ENCODE data around the gene SHFL.

The SHFL gene

DNA sequence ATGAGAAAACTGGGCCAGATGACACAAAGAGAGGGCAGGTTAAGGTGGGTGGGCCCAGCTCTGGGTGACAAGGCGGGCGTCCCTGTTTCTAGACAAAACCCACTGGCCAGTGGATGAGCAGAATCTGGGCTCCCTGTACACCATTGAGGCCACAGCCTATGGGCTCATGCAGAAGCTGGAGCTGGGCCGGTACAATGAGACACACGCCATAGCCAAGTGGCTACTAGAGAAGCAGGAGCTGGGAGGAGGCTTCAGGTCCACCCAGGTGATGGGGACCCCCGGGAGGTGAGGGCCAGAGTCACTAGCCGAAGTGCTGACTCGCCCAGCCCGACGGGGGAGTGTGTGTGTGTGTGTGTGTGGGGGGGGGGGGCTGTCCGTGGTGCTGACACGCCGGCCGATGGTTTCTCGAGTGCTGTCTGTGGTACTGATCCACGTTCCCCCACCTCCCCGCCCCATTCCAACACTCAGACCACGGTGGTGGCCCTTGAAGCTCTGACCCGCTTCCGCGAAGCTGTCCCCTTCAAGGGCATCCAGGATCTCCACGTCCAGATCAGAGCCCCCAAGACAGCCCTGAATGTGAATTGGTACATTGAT lies 24.3 kb upstream of the SHFL start:
- no peaks in the 10 kb centered on the region for H3K9me3 ChIP-seq (ENCODE audit: control insufficient read depth in 1 of 2, low read length in 2 of 2)
- H3K4me1 ChIP-seq (ENCODE audit: control insufficient read depth in 1 of 2, insufficient read depth in 2 of 2, low read length in 2 of 2) = no peaks in the 10 kb centered on the region
- H3K9ac ChIP-seq (ENCODE audit: low read depth in 1 of 2, low read length in 2 of 2) = no peak overlapping the region
- peaks cover 0 to 7% of the 10 kb centered on the region in 2 donors for H3K27me3 ChIP-seq (ENCODE audit: control insufficient read depth in 1 of 2, insufficient read depth in 2 of 2, low read length in 2 of 2)
- no peak overlapping the region for H3K27ac ChIP-seq (ENCODE audit: low read depth, low read length)
- no peaks in the 10 kb centered on the region for H3K36me3 ChIP-seq (ENCODE audit: control insufficient read depth in 1 of 2, insufficient read depth in 2 of 2, low read length in 2 of 2)
- no peak overlapping the region for H3K4me3 ChIP-seq (ENCODE audit: low read depth in 1 of 2, low read length in 2 of 2)

DNA sequence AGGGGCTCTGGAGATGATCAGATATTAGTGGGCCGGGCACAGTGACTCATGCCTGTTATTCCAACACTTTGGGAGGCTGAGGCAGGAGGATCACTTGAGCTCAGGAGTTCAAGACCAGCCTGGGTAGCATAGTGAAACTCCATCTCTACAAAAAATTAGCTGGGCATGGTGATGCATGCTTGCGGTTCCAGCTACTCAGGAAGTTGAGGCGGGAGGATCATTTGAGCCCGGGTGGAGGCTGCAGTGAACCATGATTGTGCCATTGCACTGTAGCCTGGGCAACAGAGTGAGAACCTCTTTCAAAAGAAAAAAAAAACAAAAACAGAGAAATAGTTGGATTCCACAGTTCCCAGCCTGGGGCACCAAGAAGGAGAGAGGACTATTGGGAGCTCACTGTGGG lies 17.9 kb upstream of the SHFL start:
- no peak overlapping the region for H3K27ac ChIP-seq (ENCODE audit: low read depth, low read length)
- no peaks in the 10 kb centered on the region for H3K4me1 ChIP-seq (ENCODE audit: control insufficient read depth in 1 of 2, insufficient read depth in 2 of 2, low read length in 2 of 2)
- peaks cover 0 to 5% of the 10 kb centered on the region in 2 donors for H3K27me3 ChIP-seq (ENCODE audit: control insufficient read depth in 1 of 2, insufficient read depth in 2 of 2, low read length in 2 of 2)
- H3K9me3 ChIP-seq (ENCODE audit: control insufficient read depth in 1 of 2, low read length in 2 of 2) = no peaks in the 10 kb centered on the region
- H3K9ac ChIP-seq (ENCODE audit: low read depth in 1 of 2, low read length in 2 of 2) = no peak overlapping the region
- no peaks in the 10 kb centered on the region for H3K36me3 ChIP-seq (ENCODE audit: control insufficient read depth in 1 of 2, insufficient read depth in 2 of 2, low read length in 2 of 2)
- H3K4me3 ChIP-seq (ENCODE audit: low read depth in 1 of 2, low read length in 2 of 2) = no peak overlapping the region

DNA sequence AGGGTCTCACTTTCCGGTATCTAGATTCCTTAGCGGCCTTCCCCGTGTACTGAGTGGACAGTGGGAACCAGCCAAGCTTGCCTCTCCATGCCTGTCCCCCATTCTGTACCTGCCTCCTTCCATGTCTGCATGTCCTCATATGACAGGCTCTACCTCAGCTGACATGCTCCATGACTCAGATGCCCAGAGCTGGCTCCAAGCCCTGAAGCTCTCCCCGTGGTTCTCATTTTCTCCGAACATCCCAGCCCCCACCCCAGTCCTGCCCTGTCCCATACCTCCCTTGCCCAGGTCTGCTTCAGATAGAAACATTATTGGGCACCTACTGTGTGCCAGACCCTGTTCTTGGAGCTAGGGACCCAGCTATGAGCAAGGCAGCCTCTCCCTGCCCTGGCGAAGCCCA lies 17.1 kb upstream of the SHFL start:
- Histone ChIP-seq H3K4me1 (ENCODE audit: control insufficient read depth in 1 of 2, insufficient read depth in 2 of 2, low read length in 2 of 2) (no peaks in the 10 kb centered on the region), H3K36me3 (ENCODE audit: control insufficient read depth in 1 of 2, insufficient read depth in 2 of 2, low read length in 2 of 2) (no peaks in the 10 kb centered on the region), H3K9me3 (ENCODE audit: control insufficient read depth in 1 of 2, low read length in 2 of 2) (peaks cover 2 to 4% of the 10 kb centered on the region in 2 donors), H3K4me3 (ENCODE audit: low read depth in 1 of 2, low read length in 2 of 2) (no peak overlapping the region), H3K27ac (ENCODE audit: low read depth, low read length) (no peak overlapping the region), H3K27me3 (ENCODE audit: control insufficient read depth in 1 of 2, insufficient read depth in 2 of 2, low read length in 2 of 2) (peaks cover 0 to 5% of the 10 kb centered on the region in 2 donors), H3K9ac (ENCODE audit: low read depth in 1 of 2, low read length in 2 of 2) (no peak overlapping the region)

DNA sequence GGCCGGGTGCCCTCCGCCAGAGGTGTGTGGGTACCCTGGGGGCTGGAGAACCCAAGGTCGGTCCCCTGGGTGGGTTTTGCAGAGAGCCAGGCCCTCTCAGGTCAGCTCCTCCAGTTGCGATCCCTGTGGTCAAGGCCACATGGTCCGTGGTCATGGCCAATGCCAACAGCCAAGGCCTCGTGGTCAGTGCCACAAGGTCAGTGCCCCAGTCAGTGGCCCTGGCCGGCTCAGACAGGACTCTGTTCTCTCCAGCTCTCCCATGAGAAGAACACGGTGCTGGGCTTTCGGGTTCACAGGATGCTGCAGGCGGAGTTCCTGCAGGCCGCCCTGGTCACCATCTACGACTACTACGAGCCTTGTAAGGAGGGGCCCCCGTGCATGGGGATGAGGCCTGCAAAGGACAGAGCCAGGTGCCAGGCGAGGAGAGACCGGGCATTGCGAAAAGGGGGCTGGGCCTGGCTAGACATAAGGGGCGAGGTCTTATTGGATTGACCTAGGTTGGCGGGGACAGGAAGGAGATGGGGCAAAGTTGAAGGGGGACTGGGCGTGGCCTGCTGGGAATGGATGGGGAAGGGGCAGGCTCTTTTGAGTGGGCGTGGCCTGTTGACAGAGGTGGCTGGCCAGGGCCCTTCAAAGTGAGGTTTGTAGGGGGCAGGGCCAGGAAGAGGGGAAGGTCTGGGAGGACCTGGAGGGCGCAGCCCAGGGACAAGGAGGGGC lies 15.2 kb upstream of the SHFL start:
- Histone ChIP-seq H3K27ac (ENCODE audit: low read depth, low read length) (no peak overlapping the region), H3K9me3 (ENCODE audit: control insufficient read depth in 1 of 2, low read length in 2 of 2) (peaks cover 3 to 7% of the 10 kb centered on the region in 2 donors), H3K27me3 (ENCODE audit: control insufficient read depth in 1 of 2, insufficient read depth in 2 of 2, low read length in 2 of 2) (peaks cover 0 to 5% of the 10 kb centered on the region in 2 donors), H3K4me1 (ENCODE audit: control insufficient read depth in 1 of 2, insufficient read depth in 2 of 2, low read length in 2 of 2) (no peaks in the 10 kb centered on the region), H3K4me3 (ENCODE audit: low read depth in 1 of 2, low read length in 2 of 2) (no peak overlapping the region), H3K36me3 (ENCODE audit: control insufficient read depth in 1 of 2, insufficient read depth in 2 of 2, low read length in 2 of 2) (no peaks in the 10 kb centered on the region), H3K9ac (ENCODE audit: low read depth in 1 of 2, low read length in 2 of 2) (no peak overlapping the region)

DNA sequence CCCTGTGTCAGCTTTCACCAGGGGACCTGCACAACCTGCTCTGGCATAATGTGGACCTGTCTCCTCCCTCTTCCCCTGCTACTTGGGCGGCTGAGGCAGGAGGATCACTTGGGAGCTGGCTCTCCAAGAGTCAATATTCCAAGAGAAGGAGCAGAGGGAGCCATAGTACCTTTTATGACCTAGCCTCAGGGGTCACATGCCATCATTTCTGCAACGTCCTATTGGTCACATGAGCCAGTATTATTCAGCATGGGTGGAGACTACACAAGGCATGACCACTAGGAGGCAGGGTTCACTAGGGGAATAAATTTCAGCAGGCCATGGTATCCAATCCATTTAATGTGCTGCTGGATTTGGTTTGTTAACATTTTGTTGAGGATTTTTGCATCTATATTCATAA lies 12.0 kb upstream of the SHFL start:
- Histone ChIP-seq H3K4me1 (ENCODE audit: control insufficient read depth in 1 of 2, insufficient read depth in 2 of 2, low read length in 2 of 2) (no peaks in the 10 kb centered on the region), H3K27me3 (ENCODE audit: control insufficient read depth in 1 of 2, insufficient read depth in 2 of 2, low read length in 2 of 2) (peaks cover 0 to 5% of the 10 kb centered on the region in 2 donors), H3K36me3 (ENCODE audit: control insufficient read depth in 1 of 2, insufficient read depth in 2 of 2, low read length in 2 of 2) (no peaks in the 10 kb centered on the region), H3K27ac (ENCODE audit: low read depth, low read length) (no peak overlapping the region), H3K9me3 (ENCODE audit: control insufficient read depth in 1 of 2, low read length in 2 of 2) (peaks cover 4 to 7% of the 10 kb centered on the region in 2 donors), H3K4me3 (ENCODE audit: low read depth in 1 of 2, low read length in 2 of 2) (no peak overlapping the region), H3K9ac (ENCODE audit: low read depth in 1 of 2, low read length in 2 of 2) (no peak overlapping the region)

DNA sequence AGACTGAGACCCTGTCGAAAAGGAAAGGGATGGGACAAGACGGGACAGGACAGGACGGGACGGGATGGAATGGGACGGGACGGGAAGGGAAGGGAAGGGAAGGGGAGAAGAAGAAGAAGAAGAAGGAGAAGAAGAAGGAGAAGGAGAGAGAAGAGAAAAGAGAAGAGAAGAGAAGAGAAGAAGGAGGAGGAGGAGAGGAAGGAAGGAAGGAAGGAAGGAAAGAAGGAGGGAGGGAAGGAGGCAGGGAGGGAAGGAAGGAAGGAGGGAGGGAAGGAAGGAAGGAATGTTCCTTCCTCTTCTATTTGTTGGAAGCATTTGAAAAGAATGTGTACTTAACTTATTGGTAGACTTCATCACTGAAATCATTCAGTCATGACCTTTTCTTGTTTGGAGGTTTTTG lies 9.6 kb upstream of the SHFL start:
- Histone ChIP-seq H3K36me3 (ENCODE audit: control insufficient read depth in 1 of 2, insufficient read depth in 2 of 2, low read length in 2 of 2) (no peaks in the 10 kb centered on the region), H3K9me3 (ENCODE audit: control insufficient read depth in 1 of 2, low read length in 2 of 2) (peaks cover 6 to 7% of the 10 kb centered on the region in 2 donors), H3K27me3 (ENCODE audit: control insufficient read depth in 1 of 2, insufficient read depth in 2 of 2, low read length in 2 of 2) (no peaks in the 10 kb centered on the region), H3K9ac (ENCODE audit: low read depth in 1 of 2, low read length in 2 of 2) (no peak overlapping the region), H3K27ac (ENCODE audit: low read depth, low read length) (no peak overlapping the region), H3K4me3 (ENCODE audit: low read depth in 1 of 2, low read length in 2 of 2) (no peak overlapping the region), H3K4me1 (ENCODE audit: control insufficient read depth in 1 of 2, insufficient read depth in 2 of 2, low read length in 2 of 2) (no peaks in the 10 kb centered on the region)

DNA sequence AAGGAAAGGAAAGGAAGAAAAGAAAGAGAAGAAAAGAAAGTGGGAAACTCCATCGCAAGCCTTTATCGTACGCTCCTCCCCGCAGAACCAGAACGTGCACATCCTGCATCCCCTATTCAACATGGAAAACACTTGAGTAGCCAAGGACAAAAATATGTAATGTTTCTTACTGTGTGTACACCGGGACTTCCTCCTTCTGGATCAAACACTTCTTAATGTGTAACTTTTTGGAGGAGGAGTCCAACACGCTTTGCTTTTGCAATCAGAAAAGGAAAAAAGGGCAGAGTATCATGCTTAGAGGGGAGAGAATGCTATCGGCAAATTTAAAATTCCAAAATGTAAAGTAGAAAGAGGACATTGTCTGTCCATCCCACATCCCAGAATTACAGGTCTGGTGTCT lies 7.8 kb upstream of the SHFL start:
- no peaks in the 10 kb centered on the region for H3K36me3 ChIP-seq (ENCODE audit: control insufficient read depth in 1 of 2, insufficient read depth in 2 of 2, low read length in 2 of 2)
- H3K27ac ChIP-seq (ENCODE audit: low read depth, low read length) = no peak overlapping the region
- H3K27me3 ChIP-seq (ENCODE audit: control insufficient read depth in 1 of 2, insufficient read depth in 2 of 2, low read length in 2 of 2) = no peaks in the 10 kb centered on the region
- H3K9me3 ChIP-seq (ENCODE audit: control insufficient read depth in 1 of 2, low read length in 2 of 2) = peaks cover 6 to 7% of the 10 kb centered on the region in 2 donors
- H3K4me1 ChIP-seq (ENCODE audit: control insufficient read depth in 1 of 2, insufficient read depth in 2 of 2, low read length in 2 of 2) = no peaks in the 10 kb centered on the region
- no peak overlapping the region for H3K9ac ChIP-seq (ENCODE audit: low read depth in 1 of 2, low read length in 2 of 2)
- no peak overlapping the region for H3K4me3 ChIP-seq (ENCODE audit: low read depth in 1 of 2, low read length in 2 of 2)

DNA sequence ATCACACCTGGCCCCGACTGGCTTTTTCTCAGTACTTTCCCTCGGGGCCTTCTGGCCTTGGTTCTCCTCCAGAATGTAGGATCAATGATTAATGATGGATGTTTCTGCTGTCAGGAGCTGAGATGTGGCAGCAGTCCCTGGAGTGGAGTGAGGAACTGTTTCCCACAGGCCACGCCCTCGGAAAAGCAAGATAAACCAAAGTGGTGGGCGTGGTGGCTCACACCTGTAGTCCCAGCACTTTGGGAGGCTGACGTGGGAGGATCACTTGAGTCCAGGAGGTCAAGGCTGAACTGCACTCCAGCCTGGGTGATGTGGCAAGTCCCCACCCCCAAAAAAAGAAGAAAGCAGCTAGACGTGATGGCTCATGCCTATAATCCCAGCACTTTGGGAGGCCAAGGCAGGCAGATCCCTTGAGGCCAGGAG lies 7.1 kb upstream of the SHFL start:
- no peak overlapping the region for H3K9ac ChIP-seq (ENCODE audit: low read depth in 1 of 2, low read length in 2 of 2)
- no peak overlapping the region for H3K4me3 ChIP-seq (ENCODE audit: low read depth in 1 of 2, low read length in 2 of 2)
- H3K27ac ChIP-seq (ENCODE audit: low read depth, low read length) = no peak overlapping the region
- H3K9me3 ChIP-seq (ENCODE audit: control insufficient read depth in 1 of 2, low read length in 2 of 2) = peaks cover 3% of the 10 kb centered on the region in 2 donors
- no peaks in the 10 kb centered on the region for H3K4me1 ChIP-seq (ENCODE audit: control insufficient read depth in 1 of 2, insufficient read depth in 2 of 2, low read length in 2 of 2)
- H3K36me3 ChIP-seq (ENCODE audit: control insufficient read depth in 1 of 2, insufficient read depth in 2 of 2, low read length in 2 of 2) = no peaks in the 10 kb centered on the region
- H3K27me3 ChIP-seq (ENCODE audit: control insufficient read depth in 1 of 2, insufficient read depth in 2 of 2, low read length in 2 of 2) = no peaks in the 10 kb centered on the region

DNA sequence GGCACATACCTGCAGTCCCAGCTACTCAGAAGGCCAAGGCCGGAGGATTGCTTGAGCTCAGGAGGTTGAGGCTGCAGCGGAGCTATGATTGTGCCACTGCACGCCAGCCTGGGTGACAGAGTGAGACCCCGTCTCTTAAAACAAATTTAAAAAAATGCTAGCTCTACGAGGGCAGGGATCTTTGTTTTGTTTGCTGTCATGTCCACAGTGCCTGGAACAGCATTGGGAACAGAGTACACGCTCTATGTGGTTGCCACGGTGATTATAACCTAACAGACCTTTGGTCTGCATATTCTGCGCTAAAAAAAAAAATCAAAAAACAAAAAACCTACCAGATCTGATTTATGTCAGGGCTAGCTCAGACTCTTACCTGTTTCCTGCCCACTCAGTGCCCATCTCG lies 2.2 kb upstream of the SHFL start:
- peaks cover 0 to under 1% of the 10 kb centered on the region in 2 donors for H3K36me3 ChIP-seq (ENCODE audit: control insufficient read depth in 1 of 2, insufficient read depth in 2 of 2, low read length in 2 of 2)
- no peaks in the 10 kb centered on the region for H3K27me3 ChIP-seq (ENCODE audit: control insufficient read depth in 1 of 2, insufficient read depth in 2 of 2, low read length in 2 of 2)
- H3K4me1 ChIP-seq (ENCODE audit: control insufficient read depth in 1 of 2, insufficient read depth in 2 of 2, low read length in 2 of 2) = peaks cover 4 to 5% of the 10 kb centered on the region in 2 donors
- no peak overlapping the region for H3K9ac ChIP-seq (ENCODE audit: low read depth in 1 of 2, low read length in 2 of 2)
- peaks cover 0 to 3% of the 10 kb centered on the region in 2 donors for H3K9me3 ChIP-seq (ENCODE audit: control insufficient read depth in 1 of 2, low read length in 2 of 2)
- H3K27ac ChIP-seq (ENCODE audit: low read depth, low read length) = no peak overlapping the region
- no peak overlapping the region for H3K4me3 ChIP-seq (ENCODE audit: low read depth in 1 of 2, low read length in 2 of 2)

DNA sequence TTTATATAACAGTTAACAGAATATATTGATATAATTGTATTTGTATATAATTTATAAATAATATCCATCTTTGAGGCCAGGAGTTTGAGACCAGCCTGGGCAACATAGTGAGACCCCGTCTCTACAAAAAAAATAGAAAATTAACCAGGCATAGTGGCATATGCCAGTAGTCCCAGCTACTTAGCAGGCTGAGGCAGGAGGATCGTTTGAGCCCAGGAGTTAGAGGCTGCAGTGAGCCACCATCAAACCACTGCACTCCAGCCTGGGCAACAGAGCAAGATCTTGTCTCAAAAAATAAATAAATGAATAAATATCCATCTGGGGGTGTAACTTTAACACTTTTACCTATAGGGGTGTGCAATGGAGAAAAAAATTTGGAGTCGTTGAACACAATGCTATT lies 1.3 kb upstream of the SHFL start:
- H3K27ac ChIP-seq (ENCODE audit: low read depth, low read length) = no peak overlapping the region
- H3K4me1 ChIP-seq (ENCODE audit: control insufficient read depth in 1 of 2, insufficient read depth in 2 of 2, low read length in 2 of 2) = peaks cover 4 to 5% of the 10 kb centered on the region in 2 donors
- peaks cover 5 to 10% of the 10 kb centered on the region in 2 donors for H3K36me3 ChIP-seq (ENCODE audit: control insufficient read depth in 1 of 2, insufficient read depth in 2 of 2, low read length in 2 of 2)
- no peak overlapping the region for H3K4me3 ChIP-seq (ENCODE audit: low read depth in 1 of 2, low read length in 2 of 2)
- H3K9ac ChIP-seq (ENCODE audit: low read depth in 1 of 2, low read length in 2 of 2) = no peak overlapping the region
- no peaks in the 10 kb centered on the region for H3K27me3 ChIP-seq (ENCODE audit: control insufficient read depth in 1 of 2, insufficient read depth in 2 of 2, low read length in 2 of 2)
- H3K9me3 ChIP-seq (ENCODE audit: control insufficient read depth in 1 of 2, low read length in 2 of 2) = no peaks in the 10 kb centered on the region
